Effector memory CD4-positive, alpha-beta T cell (primary cell): Measurements from ENCODE around the gene ZMPSTE24.

Experiments
- DNase-seq, 3 donors: peaks; one replicate each; pipeline ENCODE4 v3.0.0-alpha.2; 2020
- H3K27ac ChIP-seq: 2 replicates; pipeline ENCODE4 v1.7.0; 2013; ENCODE audit warnings: mild to moderate bottlenecking, low read length, moderate library complexity; ENCODE audit not compliant: insufficient read depth, poor library complexity, severe bottlenecking
- H3K27me3 ChIP-seq: replicated peaks from 2 replicates; pipeline ENCODE4 v1.7.0; 2013; ENCODE audit warnings: mild to moderate bottlenecking, low read length; ENCODE audit not compliant: insufficient read depth, control insufficient read depth, poor library complexity, severe bottlenecking
- H3K36me3 ChIP-seq: 2 replicates; pipeline ENCODE4 v1.7.0; 2013; ENCODE audit warnings: mild to moderate bottlenecking, low read length, moderate library complexity; ENCODE audit not compliant: control insufficient read depth, insufficient read depth
- H3K4me1 ChIP-seq: 2 replicates; pipeline ENCODE4 v1.7.0; 2013; ENCODE audit warnings: low read length, mild to moderate bottlenecking; ENCODE audit not compliant: control insufficient read depth, insufficient read depth, poor library complexity, severe bottlenecking
- H3K4me3 ChIP-seq: 2 replicates; pipeline ENCODE4 v1.7.0; 2013; ENCODE audit warnings: low read length, low read depth, mild to moderate bottlenecking; ENCODE audit not compliant: insufficient read depth, poor library complexity, severe bottlenecking
- H3K9me3 ChIP-seq: 2 replicates; pipeline ENCODE4 v1.7.0; 2013; ENCODE audit warnings: mild to moderate bottlenecking, low read length, moderate library complexity; ENCODE audit not compliant: control insufficient read depth

Gene ZMPSTE24

DNA sequence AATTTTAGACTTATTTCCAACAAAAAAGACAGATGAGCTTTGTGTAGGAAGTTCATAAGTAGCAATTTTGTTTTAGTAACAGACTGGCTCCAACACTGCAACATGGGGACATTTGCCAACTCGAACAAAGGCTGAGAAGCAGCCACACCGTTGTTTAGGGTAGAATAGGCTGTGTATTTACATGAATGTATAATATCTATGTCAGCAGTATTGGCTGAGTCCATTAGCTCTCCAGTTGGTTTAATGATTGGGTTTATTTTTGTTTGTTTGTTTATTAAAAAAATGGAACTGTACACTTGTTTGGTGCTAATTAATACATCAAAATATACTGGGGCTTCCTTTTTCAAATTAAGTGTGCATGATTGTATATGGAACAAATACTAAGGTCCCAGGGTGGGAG, 17.6 kb upstream of the ZMPSTE24 start:
- Histone ChIP-seq H3K9me3 (no peaks in the 10 kb centered on the region), H3K4me3 (no peak overlapping the region)
- DNase-seq: no peak

DNA sequence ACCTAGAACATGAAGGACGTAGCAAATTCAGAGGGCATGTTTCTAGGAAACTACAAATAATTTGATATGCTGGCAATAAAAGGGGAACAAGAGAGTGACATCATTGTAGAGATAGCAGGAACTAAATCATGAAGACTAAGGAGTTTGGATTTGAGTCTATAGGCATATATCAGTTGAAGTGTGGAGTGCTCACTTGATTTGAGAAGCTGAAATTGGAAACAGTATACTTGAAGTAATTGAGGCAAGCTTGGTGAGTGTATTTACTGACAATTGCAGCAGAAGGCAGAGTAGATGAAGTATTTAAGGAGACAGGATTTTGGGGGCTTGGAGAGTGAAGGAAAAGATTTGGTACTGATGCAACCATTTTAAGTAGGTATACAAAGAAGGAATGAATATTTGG, 16.7 kb upstream of the ZMPSTE24 start:
- H3K4me3 ChIP-seq: no peak overlapping the region

More for the DNA sequence above, 17.6 kb upstream of the ZMPSTE24 start:
- Histone ChIP-seq H3K36me3 (peaks cover 24% of the 10 kb centered on the region), H3K27me3 (no peaks in the 10 kb centered on the region), H3K4me1 (peaks cover 6% of the 10 kb centered on the region), H3K27ac (no peak overlapping the region)

DNA sequence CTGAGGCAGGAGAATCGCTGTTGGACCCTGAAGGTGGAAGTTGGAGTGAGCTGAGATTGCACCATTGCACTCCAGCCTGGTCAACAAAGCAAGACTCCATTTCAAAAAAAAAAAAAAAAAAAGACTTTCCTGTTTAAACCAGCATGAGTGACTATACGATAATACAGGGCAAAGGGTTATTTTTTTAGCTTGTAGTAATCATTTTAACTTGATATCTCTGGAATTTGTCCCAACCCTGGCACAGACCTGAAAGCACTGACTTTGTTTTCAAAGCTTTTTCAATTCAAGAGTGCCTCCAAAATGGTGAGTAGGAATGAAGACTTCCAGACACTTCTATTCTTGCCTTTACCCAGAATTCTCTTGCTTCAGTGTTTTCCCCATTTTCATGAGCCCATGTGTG, 14.7 kb upstream of the ZMPSTE24 start:
- H3K4me1 ChIP-seq: peaks cover 6% of the 10 kb centered on the region
- no peak overlapping the region for H3K4me3 ChIP-seq
- no peaks in the 10 kb centered on the region for H3K9me3 ChIP-seq
- DNase-seq: no peak
- H3K27me3 ChIP-seq: no peaks in the 10 kb centered on the region
- no peak overlapping the region for H3K27ac ChIP-seq
- no peaks in the 10 kb centered on the region for H3K36me3 ChIP-seq

More for the DNA sequence above, 16.7 kb upstream of the ZMPSTE24 start:
- no peak for DNase-seq
- Histone ChIP-seq H3K9me3 (no peaks in the 10 kb centered on the region), H3K4me1 (peaks cover 6% of the 10 kb centered on the region), H3K36me3 (peaks cover 14% of the 10 kb centered on the region), H3K27me3 (no peaks in the 10 kb centered on the region), H3K27ac (no peak overlapping the region)

DNA sequence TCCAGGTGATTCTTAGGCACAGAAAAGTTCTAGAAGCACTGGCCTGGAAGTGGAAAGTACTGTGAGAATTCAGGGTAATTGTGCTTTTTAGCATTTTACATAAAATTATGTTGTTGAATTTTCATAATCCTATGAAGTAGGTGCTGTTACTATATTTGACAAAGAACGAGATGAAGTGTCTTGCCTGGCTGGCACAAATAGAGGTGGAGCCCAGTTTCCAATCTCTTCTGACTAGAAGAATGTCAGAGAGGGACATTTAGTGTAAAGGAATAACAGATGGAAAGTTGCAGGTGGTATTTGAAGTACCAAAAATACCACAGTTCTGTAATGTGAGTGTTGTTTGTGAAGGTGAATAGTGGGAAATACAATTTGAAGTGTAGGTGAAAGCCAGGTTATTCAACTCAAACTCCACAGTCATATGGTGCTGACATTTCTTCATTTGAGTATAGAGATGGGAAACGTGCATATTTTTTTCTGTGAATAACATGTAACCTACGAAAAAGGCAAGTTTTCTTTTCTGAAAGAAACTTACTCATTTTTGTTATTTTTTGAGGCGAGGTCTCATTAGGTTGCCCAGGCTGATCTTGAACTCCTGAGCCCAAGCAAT, 13.8 kb upstream of the ZMPSTE24 start:
- Histone ChIP-seq H3K36me3 (no peaks in the 10 kb centered on the region), H3K4me3 (no peak overlapping the region), H3K27me3 (no peaks in the 10 kb centered on the region), H3K27ac (no peak overlapping the region), H3K9me3 (no peaks in the 10 kb centered on the region), H3K4me1 (peaks cover 6% of the 10 kb centered on the region)
- DNase-seq: no peak

DNA sequence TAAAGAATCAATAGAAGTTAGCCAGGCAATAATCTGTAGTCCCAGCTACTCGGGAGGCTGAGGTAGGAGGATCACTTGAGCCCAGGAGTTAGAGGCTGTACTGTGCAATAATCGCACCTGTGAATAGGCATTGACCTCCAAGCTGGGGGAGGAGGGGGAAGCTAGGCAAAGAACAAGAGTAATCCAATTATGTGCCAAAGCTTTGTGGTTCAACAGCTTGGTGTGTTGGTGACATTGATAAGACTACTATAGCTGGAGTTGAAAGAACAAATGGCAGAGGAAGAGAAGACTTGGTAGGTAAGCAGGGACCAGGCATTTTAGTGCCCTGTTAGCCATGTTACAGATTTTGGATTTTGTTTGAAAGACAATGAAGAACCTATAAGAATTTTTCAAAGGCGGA, 12.3 kb upstream of the ZMPSTE24 start:
- Histone ChIP-seq H3K36me3 (no peaks in the 10 kb centered on the region), H3K27me3 (no peaks in the 10 kb centered on the region), H3K27ac (no peak overlapping the region), H3K9me3 (no peaks in the 10 kb centered on the region), H3K4me3 (no peak overlapping the region), H3K4me1 (peaks cover 6% of the 10 kb centered on the region)
- no peak for DNase-seq

DNA sequence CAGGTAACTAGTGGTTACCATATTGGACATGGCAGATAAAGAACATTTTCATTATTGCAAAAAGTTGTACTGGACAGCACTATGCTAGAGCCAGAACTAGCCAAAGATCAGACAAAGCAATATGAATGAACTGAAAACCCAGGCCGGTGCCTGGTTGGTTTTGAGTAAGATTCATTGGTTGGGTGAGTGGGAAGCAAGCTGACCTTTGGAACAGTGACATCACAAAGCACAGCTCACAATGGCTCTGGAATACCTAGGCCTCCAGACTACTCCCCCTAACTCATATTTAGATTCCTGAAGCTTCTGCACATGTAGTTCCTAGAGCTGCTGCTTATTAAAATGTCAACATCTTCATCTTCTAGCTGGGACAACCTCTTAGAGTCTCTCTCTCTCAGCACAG, 10.4 kb upstream of the ZMPSTE24 start, which contains the start of gene TMCO2:
Gene TMCO2, plus strand, starts transcription at position 283 of the 400 bp plus-strand sequence. Its CDS starts 57 bp downstream, at position 340.
- Histone ChIP-seq H3K9me3 (no peaks in the 10 kb centered on the region), H3K27ac (no peak within 1 kb of the TSS), H3K27me3 (no peaks in the 10 kb centered on the region)

DNA sequence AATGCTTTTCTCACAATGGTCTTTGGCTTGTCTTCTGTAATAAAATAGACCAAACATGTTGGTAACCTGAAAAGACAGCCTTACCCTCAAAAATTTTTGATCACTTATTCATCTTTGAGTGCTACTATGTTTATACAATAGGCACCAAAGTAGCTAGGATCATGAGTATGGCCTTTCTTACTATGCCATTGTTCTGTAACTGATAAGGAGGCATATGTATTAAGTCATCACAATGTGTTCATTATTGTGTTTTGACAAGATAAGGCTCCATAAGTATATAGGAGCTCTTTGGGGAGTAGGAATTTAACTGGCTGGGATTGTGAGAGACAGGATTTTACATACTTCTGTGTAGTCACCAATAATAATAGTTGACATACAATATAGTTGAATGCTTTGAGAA, 9.6 kb upstream of the ZMPSTE24 start:
- no peak for DNase-seq
- Histone ChIP-seq H3K4me3 (no peak overlapping the region), H3K27me3 (no peaks in the 10 kb centered on the region), H3K9me3 (no peaks in the 10 kb centered on the region), H3K4me1 (no peaks in the 10 kb centered on the region), H3K27ac (no peak overlapping the region), H3K36me3 (no peaks in the 10 kb centered on the region)

More for the DNA sequence above, 10.4 kb upstream of the ZMPSTE24 start, which contains the start of gene TMCO2:
- Histone ChIP-seq H3K36me3 (no peaks in the 10 kb centered on the region), H3K4me3 (no peak within 1 kb of the TSS), H3K4me1 (no peaks in the 10 kb centered on the region)
- no peak for DNase-seq

DNA sequence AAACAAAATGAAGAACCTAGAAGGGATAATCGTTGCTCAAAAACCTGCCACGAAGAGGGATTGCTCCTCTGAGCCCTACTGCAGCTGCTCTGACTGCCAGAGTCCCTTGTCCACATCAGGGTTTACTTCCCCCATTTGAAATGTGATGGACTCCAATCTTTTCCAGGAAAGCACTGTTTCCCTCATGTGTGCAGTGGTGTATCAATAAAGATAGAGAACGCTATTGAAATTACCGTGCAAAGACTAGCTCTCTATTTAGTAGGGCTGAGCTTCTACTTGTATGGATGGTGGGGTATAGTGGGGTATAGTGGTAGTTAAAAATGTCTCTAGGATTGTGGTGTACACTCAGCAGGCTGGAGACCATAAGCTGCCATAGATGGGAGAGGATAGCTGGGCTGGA, 6.6 kb upstream of the ZMPSTE24 start:
- Histone ChIP-seq H3K27me3 (no peaks in the 10 kb centered on the region), H3K9me3 (no peaks in the 10 kb centered on the region), H3K27ac (no peak overlapping the region), H3K36me3 (no peaks in the 10 kb centered on the region), H3K4me3 (no peak overlapping the region), H3K4me1 (no peaks in the 10 kb centered on the region)
- DNase-seq: no peak

DNA sequence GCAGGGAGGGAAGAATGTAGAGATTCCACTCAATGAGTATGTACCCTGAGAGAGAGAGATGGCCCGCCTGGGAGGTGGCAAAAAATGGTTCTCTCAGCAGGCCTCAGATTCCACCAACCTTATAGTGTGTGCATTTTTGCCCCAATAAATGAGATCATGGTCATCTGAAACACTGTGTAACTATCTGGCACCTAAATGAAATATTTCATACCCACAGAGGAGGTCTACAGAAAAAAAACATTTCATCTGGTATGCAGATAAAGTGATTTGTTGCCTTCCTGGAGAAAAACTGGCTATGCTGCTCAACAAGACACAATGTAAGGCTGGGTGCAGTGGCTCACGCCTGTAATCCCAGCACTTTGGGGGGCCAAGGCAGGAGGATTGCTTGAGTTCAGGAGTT, 5.4 kb upstream of the ZMPSTE24 start:
- H3K9me3 ChIP-seq: no peaks in the 10 kb centered on the region
- no peak overlapping the region for H3K27ac ChIP-seq
- H3K4me3 ChIP-seq: no peak overlapping the region
- no peak for DNase-seq
- no peaks in the 10 kb centered on the region for H3K36me3 ChIP-seq
- no peaks in the 10 kb centered on the region for H3K27me3 ChIP-seq
- H3K4me1 ChIP-seq: peaks cover 3% of the 10 kb centered on the region

DNA sequence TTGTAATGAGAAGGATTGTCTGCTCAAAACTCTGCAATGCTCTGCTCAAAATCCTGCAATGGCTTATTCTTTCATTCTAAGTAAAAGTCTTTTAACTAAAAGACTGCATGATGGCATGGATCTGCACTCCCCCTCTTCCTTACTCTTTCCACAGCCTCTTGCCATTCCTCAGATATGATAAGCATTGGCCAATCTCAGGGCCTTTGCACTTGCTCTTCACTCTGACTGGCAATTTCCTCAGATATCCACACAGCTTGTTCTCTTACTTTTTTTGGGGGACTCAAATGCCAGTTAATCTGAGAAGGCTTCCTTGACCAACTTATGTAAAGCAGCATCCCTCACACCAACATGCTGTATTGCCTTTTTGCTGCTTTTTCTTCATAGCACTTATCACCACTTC, 2.8 kb upstream of the ZMPSTE24 start:
- Histone ChIP-seq H3K27ac (no peak overlapping the region), H3K4me1 (peaks cover 3% of the 10 kb centered on the region), H3K27me3 (no peaks in the 10 kb centered on the region), H3K9me3 (no peaks in the 10 kb centered on the region), H3K36me3 (no peaks in the 10 kb centered on the region), H3K4me3 (no peak overlapping the region)
- no peak for DNase-seq
